Measurements from ENCODE around the gene PRSS53. TPM values are rescaled to one million over a fixed set of nuclear protein-coding genes. Genes with fewer than 3 reads are reported as not detected.
A peak's percentile ranks its signal among the peaks of the same experiment; 100 is the strongest.

The PRSS53 gene
- total RNA-seq, 1 donor from 2014 or later = 4.4 TPM

DNA sequence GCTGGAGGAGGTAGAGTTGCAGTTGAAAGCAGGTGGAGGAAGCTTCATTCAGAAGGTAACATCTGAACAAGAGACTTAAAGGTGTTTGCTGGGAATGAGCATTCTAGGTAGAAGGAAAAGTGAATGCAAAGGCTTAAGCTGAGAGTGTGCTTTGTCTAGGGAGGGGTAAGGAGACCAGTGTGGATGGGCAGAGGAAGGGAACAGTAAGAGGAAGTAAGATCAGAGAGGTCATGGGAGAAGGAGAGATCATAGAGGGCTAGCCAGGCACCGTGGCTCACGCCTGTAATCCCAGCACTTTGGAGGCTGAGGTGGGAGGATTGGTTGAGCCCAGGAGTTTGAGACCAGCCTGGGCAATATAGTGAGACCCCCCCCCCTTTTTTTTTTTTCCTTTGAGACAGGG is 52.1 kb downstream of the PRSS53 start:
- no peak for DNase-seq (ENCODE audit: low read depth, low spot score)
- Mint-ChIP-seq H3K27ac (ENCODE audit: unreplicated experiment) (no peak overlapping the region), H3K27me3 (ENCODE audit: low read depth) (no peaks in the 10 kb centered on the region), H3K4me1 (peaks cover 16% of the 10 kb centered on the region), H3K4me3 (peak overlapping the region; percentile 47), H3K9me3 (no peaks in the 10 kb centered on the region), H3K36me3 (ENCODE audit: low read depth) (peaks cover 2% of the 10 kb centered on the region)
- TF ChIP-seq, protein P1, sequence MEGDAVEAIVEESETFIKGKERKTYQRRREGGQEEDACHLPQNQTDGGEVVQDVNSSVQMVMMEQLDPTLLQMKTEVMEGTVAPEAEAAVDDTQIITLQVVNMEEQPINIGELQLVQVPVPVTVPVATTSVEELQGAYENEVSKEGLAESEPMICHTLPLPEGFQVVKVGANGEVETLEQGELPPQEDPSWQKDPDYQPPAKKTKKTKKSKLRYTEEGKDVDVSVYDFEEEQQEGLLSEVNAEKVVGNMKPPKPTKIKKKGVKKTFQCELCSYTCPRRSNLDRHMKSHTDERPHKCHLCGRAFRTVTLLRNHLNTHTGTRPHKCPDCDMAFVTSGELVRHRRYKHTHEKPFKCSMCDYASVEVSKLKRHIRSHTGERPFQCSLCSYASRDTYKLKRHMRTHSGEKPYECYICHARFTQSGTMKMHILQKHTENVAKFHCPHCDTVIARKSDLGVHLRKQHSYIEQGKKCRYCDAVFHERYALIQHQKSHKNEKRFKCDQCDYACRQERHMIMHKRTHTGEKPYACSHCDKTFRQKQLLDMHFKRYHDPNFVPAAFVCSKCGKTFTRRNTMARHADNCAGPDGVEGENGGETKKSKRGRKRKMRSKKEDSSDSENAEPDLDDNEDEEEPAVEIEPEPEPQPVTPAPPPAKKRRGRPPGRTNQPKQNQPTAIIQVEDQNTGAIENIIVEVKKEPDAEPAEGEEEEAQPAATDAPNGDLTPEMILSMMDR (conservative IDR thresholded peaks at IDR 0.05) = no peak

DNA sequence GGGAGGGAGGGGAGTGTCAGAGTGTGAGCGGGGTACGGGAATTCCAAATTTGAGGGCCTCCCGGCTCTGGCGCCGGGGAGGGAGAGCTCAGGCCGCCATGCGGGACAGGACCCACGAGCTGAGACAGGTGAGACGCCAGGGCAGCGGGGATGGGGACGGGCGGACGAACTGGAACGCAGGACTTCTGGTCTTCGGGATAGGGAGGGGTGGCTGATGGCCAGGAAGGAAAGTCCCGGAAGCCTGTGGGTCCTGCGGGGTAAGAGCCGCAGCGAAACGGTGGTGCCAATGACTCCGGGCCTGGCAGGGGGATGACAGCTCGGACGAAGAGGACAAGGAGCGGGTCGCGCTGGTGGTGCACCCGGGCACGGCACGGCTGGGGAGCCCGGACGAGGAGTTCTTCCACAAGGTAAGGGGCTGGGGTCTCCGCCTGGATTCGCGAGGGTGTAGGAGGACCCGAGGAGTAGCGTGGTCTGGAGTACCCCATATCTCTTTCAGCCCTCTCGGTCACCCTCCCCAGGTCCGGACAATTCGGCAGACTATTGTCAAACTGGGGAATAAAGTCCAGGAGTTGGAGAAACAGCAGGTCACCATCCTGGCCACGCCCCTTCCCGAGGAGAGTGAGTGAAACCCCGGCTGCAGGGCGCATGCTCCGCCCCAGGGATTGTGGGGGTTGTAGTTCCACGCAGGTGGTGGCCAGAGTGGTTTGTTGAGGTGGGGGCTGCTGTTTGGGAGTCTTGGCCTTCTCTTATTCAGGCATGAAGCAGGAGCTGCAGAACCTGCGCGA is 54.8 kb downstream of the PRSS53 start:
- Mint-ChIP-seq H3K9me3 (no peaks in the 10 kb centered on the region), H3K4me1 (peaks cover 16% of the 10 kb centered on the region), H3K36me3 (ENCODE audit: low read depth) (peaks cover 2% of the 10 kb centered on the region), H3K27me3 (ENCODE audit: low read depth) (no peaks in the 10 kb centered on the region), H3K27ac (ENCODE audit: unreplicated experiment) (peak overlapping the region; percentile 84), H3K4me3 (peak overlapping the region; percentile 97)
- peak; percentile 78 for DNase-seq (ENCODE audit: low read depth, low spot score)
- TF ChIP-seq, protein P1 (conservative IDR thresholded peaks at IDR 0.05) = no peak

Other genes with a start within 250 kb of the PRSS53 start
- gene BCL7C, start 194.9 kb downstream of the PRSS53 start, total RNA-seq = 35.9 and 38.4 TPM in 2 replicates
- 1.6 and 2.6 TPM in 2 replicates for gene CTF1, start 192.3 kb downstream of the PRSS53 start, total RNA-seq
- gene FBXL19, start 165.4 kb downstream of the PRSS53 start, total RNA-seq = 78.1 and 84.7 TPM in 2 replicates
- 7.7 and 8.0 TPM in 2 replicates for gene ORAI3, start 139.9 kb downstream of the PRSS53 start, total RNA-seq
- 33.4 and 35.2 TPM in 2 replicates for gene SETD1A, start 131.2 kb downstream of the PRSS53 start, total RNA-seq
- gene HSD3B7, start 103.7 kb downstream of the PRSS53 start, total RNA-seq = 1.9 and 2.3 TPM in 2 replicates
- gene STX1B, start 78.3 kb downstream of the PRSS53 start, total RNA-seq = 12.1 and 14.1 TPM in 2 replicates
- 21.9 and 26.0 TPM in 2 replicates for gene STX4, start 55.4 kb downstream of the PRSS53 start, total RNA-seq
- 16.8 and 19.7 TPM in 2 replicates for gene ZNF668, start 14.7 kb downstream of the PRSS53 start, total RNA-seq
- 32.3 and 32.4 TPM in 2 replicates for gene ZNF646, start 14.5 kb downstream of the PRSS53 start, total RNA-seq
- gene VKORC1, start 5.9 kb upstream of the PRSS53 start, total RNA-seq = 62.4 and 70.1 TPM in 2 replicates
- 42.4 and 43.5 TPM in 2 replicates for gene BCKDK, start 19.4 kb upstream of the PRSS53 start, total RNA-seq
- 72.6 and 76.9 TPM in 2 replicates for gene KAT8, start 28.7 kb upstream of the PRSS53 start, total RNA-seq
- not detected in 2 replicates for gene PRSS8, start 46.8 kb upstream of the PRSS53 start, total RNA-seq
- 0.68 and 1.1 TPM in 2 replicates for gene PRSS36, start 61.1 kb upstream of the PRSS53 start, total RNA-seq
- 970 and 984 TPM in 2 replicates for gene FUS, start 91.2 kb upstream of the PRSS53 start, total RNA-seq
- gene PYCARD, start 113.8 kb upstream of the PRSS53 start, total RNA-seq = 1.7 and 3.3 TPM in 2 replicates
- 0.05 TPM in 1 of 2 replicates, not detected in the other for gene TRIM72, start 125.2 kb upstream of the PRSS53 start, total RNA-seq
- not detected in 2 replicates for gene PYDC1, start 128.2 kb upstream of the PRSS53 start, total RNA-seq
- gene ITGAM, start 171.0 kb upstream of the PRSS53 start, total RNA-seq = not detected in 2 replicates